ENCODE data around the gene EPB41. TPM values are rescaled to one million over a fixed set of nuclear protein-coding genes. Genes with fewer than 3 reads are reported as not detected.

EPB41 gene
- total RNA-seq, 1 donor from 2014 or later, result 102 TPM

DNA sequence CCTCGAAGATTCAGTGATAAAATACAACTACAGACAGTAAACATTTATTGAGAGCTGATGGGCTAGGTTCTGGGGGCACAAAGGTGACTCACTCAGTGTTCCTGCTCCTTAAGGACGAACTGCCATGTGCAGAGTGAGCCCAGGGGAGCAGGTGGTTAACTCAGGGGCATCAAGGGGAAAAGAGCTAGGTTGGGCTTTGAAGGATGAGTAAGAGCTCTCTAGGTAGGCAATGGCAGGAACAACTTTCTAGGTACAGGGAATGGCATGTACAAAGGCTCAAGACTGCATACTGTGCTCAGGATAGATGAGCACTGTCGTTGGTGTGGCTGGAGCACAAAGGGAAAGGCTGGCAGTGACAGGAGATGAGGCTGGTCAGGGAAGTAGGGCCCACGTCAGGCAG lies 16.6 kb upstream of the EPB41 start:
- H3K36me3 Mint-ChIP-seq (ENCODE audit: insufficient read depth), result no peaks in the 10 kb centered on the region
- no peak for DNase-seq (ENCODE audit: low spot score, unreplicated experiment)
- no peaks in the 10 kb centered on the region for H3K9me3 Mint-ChIP-seq (ENCODE audit: low read depth)
- TF ChIP-seq, protein P1, sequence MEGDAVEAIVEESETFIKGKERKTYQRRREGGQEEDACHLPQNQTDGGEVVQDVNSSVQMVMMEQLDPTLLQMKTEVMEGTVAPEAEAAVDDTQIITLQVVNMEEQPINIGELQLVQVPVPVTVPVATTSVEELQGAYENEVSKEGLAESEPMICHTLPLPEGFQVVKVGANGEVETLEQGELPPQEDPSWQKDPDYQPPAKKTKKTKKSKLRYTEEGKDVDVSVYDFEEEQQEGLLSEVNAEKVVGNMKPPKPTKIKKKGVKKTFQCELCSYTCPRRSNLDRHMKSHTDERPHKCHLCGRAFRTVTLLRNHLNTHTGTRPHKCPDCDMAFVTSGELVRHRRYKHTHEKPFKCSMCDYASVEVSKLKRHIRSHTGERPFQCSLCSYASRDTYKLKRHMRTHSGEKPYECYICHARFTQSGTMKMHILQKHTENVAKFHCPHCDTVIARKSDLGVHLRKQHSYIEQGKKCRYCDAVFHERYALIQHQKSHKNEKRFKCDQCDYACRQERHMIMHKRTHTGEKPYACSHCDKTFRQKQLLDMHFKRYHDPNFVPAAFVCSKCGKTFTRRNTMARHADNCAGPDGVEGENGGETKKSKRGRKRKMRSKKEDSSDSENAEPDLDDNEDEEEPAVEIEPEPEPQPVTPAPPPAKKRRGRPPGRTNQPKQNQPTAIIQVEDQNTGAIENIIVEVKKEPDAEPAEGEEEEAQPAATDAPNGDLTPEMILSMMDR (IDR thresholded peaks at IDR 0.05; ENCODE audit: unreplicated experiment), result no peak
- no peak overlapping the region for H3K27ac Mint-ChIP-seq
- H3K4me1 Mint-ChIP-seq (ENCODE audit: low read depth), result no peaks in the 10 kb centered on the region
- H3K27me3 Mint-ChIP-seq, result no peaks in the 10 kb centered on the region
- no peak overlapping the region for H3K4me3 Mint-ChIP-seq (ENCODE audit: low read depth)

DNA sequence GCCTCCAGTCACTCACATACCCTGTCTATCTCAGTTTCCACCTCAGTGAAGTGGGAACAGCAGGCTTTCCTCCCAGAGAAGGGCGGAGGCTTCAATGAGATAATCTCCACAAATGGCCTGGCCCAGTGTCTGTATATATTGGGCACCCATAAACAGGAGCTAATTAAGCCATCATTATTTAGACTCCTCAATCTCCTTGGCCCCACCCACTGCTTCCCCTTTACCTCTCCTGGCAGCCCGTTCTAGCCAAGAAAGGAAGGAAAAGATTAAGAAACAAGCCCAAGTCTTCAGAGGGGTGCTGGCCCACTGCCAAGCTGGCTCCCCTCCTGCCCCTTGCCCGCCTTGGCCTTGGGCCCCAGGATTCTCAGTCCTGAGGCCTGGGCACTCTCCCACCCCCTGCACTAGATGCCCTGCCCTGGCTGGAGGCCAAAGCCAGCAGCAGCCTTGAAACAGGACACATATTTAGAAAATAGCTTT lies 15.9 kb upstream of the EPB41 start:
- Mint-ChIP-seq H3K4me3 (ENCODE audit: low read depth) (no peak overlapping the region), H3K36me3 (ENCODE audit: insufficient read depth) (no peaks in the 10 kb centered on the region), H3K9me3 (ENCODE audit: low read depth) (no peaks in the 10 kb centered on the region), H3K27ac (no peak overlapping the region), H3K4me1 (ENCODE audit: low read depth) (no peaks in the 10 kb centered on the region), H3K27me3 (no peaks in the 10 kb centered on the region)
- DNase-seq (ENCODE audit: low spot score, unreplicated experiment), result no peak
- TF ChIP-seq, protein P1 (IDR thresholded peaks at IDR 0.05; ENCODE audit: unreplicated experiment), result no peak

DNA sequence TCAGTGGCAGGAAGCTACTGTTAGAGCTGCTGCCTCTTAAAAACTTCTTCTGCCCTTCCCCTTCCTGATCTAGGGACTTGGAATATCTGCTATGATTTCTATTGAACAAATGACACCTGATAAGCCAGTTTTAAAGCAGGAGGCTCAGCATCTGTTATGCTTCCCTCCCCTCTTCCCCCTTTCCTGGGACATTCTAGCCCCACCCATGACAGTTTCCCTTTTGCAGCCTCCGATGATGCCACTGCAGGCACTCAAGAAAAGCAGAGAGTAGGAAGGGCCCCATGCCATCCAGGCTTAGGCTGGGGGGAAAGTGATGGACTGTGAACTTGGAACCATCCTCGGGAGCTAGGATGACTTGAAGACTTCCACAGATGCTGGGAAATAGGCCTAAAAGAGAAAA lies 15.1 kb upstream of the EPB41 start:
- H3K4me1 Mint-ChIP-seq (ENCODE audit: low read depth), result no peaks in the 10 kb centered on the region
- H3K4me3 Mint-ChIP-seq (ENCODE audit: low read depth), result no peak overlapping the region
- TF ChIP-seq, protein P1 (IDR thresholded peaks at IDR 0.05; ENCODE audit: unreplicated experiment), result no peak
- no peaks in the 10 kb centered on the region for H3K27me3 Mint-ChIP-seq
- no peaks in the 10 kb centered on the region for H3K9me3 Mint-ChIP-seq (ENCODE audit: low read depth)
- no peaks in the 10 kb centered on the region for H3K36me3 Mint-ChIP-seq (ENCODE audit: insufficient read depth)
- no peak for DNase-seq (ENCODE audit: low spot score, unreplicated experiment)
- no peak overlapping the region for H3K27ac Mint-ChIP-seq

DNA sequence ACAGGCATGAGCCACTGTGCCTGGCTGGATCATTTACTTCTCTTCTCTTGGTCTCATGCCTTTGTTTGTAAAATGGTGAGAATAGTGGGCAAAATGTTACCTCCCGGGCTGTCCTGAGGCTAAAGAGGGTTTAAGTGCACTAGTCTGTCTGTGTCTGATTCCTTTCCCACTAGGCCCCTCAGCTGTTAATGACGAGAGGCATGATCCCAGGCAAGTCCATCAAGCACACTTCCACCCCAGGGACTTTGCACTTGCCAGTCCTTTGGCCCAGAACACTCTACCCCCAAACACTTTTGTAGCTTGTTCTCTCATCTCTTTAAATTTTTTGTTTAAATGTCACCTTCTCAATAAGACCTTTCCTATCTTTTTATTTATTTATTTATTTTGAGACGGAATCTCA lies 13.8 kb upstream of the EPB41 start:
- no peak overlapping the region for H3K27ac Mint-ChIP-seq
- H3K4me1 Mint-ChIP-seq (ENCODE audit: low read depth), result no peaks in the 10 kb centered on the region
- no peaks in the 10 kb centered on the region for H3K27me3 Mint-ChIP-seq
- no peaks in the 10 kb centered on the region for H3K36me3 Mint-ChIP-seq (ENCODE audit: insufficient read depth)
- TF ChIP-seq, protein P1 (IDR thresholded peaks at IDR 0.05; ENCODE audit: unreplicated experiment), result no peak
- H3K4me3 Mint-ChIP-seq (ENCODE audit: low read depth), result no peak overlapping the region
- H3K9me3 Mint-ChIP-seq (ENCODE audit: low read depth), result no peaks in the 10 kb centered on the region
- no peak for DNase-seq (ENCODE audit: low spot score, unreplicated experiment)

DNA sequence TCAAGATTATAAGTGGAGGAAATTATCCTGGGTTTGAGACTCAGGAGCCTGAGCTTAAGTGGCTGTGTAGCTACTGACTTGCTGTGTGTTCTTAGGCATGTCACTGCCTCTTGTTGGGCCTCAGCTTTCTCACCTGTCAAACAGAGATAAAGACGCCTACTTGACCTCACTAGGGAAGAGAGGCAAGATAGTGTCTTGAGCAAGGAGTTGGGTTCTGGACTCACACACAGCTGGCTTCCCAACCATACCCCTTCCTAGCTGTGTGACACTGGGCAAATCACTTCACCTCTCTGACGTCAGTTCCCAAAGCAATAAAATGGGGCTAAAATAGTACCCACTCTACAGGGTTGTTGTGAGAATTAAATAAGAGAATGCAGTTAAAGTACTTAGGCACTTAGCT lies 11.6 kb upstream of the EPB41 start:
- no peaks in the 10 kb centered on the region for H3K9me3 Mint-ChIP-seq (ENCODE audit: low read depth)
- H3K4me1 Mint-ChIP-seq (ENCODE audit: low read depth), result no peaks in the 10 kb centered on the region
- H3K27ac Mint-ChIP-seq, result no peak overlapping the region
- H3K4me3 Mint-ChIP-seq (ENCODE audit: low read depth), result no peak overlapping the region
- no peaks in the 10 kb centered on the region for H3K27me3 Mint-ChIP-seq
- DNase-seq (ENCODE audit: low spot score, unreplicated experiment), result no peak
- H3K36me3 Mint-ChIP-seq (ENCODE audit: insufficient read depth), result no peaks in the 10 kb centered on the region
- TF ChIP-seq, protein P1 (IDR thresholded peaks at IDR 0.05; ENCODE audit: unreplicated experiment), result no peak

Data from progenitor cell of endocrine pancreas (in vitro differentiated cells).